ENCODE measurements around the gene PCED1B.
"Not testable (repeated sequence)": the region's sequence is repeated elsewhere in the genome, so short reads cannot be mapped to it uniquely, and the experiment has no call there.

The PCED1B gene

DNA sequence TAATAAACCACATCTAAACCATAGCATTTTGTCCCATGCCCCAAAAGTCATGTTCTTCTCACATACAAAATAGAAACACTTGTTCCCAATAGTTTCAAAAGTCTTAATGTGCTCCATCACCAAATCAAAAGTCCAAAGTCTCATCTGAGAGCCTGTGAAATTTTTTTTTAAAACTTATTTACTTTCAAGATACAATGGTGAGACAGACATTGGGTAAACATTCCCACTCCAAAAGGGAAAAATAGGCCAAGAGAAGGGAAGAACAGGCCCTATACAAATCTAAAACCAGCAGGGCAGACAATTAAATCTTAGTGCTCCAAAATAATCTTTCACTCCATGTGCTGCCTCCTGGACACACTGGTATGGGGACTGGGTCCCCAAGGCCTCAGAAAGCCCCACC lies 84.7 kb downstream of the PCED1B start:
- TF ChIP-seq, protein P1, sequence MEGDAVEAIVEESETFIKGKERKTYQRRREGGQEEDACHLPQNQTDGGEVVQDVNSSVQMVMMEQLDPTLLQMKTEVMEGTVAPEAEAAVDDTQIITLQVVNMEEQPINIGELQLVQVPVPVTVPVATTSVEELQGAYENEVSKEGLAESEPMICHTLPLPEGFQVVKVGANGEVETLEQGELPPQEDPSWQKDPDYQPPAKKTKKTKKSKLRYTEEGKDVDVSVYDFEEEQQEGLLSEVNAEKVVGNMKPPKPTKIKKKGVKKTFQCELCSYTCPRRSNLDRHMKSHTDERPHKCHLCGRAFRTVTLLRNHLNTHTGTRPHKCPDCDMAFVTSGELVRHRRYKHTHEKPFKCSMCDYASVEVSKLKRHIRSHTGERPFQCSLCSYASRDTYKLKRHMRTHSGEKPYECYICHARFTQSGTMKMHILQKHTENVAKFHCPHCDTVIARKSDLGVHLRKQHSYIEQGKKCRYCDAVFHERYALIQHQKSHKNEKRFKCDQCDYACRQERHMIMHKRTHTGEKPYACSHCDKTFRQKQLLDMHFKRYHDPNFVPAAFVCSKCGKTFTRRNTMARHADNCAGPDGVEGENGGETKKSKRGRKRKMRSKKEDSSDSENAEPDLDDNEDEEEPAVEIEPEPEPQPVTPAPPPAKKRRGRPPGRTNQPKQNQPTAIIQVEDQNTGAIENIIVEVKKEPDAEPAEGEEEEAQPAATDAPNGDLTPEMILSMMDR (conservative IDR thresholded peaks at IDR 0.05; ENCODE audit: low read length) = no peak
- H3K4me3 ChIP-seq (ENCODE audit: low read length) = no peak overlapping the region
- DNase-seq (ENCODE audit: low read depth) = no peak

DNA sequence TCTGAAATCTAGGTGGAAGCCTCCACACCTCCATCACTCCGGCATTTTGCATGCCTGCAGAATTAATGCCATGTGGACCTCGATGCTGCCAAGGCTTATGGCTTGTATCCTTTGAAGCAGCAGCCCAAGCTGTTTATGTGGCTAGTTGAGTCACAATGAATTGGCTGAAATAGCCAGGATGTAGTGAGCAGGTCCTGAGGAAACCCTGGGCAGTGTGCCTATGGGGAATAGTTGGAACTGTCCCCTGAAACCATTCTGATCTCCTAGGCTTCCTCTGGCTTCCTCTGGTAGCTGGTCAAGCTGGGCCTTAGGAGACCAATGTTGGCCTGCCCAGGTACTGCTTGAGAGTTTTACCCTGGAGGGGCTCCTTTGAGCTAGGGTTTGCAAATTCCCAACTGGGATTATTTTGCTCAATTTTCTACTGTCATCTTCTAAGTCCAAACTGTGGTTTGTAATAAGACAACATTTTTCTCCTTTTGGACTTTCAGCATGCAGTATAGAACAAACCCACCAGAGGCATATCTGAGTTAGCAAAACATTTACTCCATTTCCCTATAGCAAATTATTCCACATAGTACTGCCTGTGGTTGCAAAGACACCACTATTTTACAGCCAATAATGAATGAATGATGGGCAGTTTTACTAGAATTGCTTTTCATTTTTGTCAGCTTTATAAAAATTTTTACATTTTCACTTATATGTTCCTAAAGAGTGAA lies 85.5 kb downstream of the PCED1B start:
- TF ChIP-seq, protein P1 (conservative IDR thresholded peaks at IDR 0.05; ENCODE audit: low read length) = peak; percentile 38
- DNase-seq (ENCODE audit: low read depth) = peak; percentile 96
- H3K4me3 ChIP-seq (ENCODE audit: low read length) = no peak overlapping the region

DNA sequence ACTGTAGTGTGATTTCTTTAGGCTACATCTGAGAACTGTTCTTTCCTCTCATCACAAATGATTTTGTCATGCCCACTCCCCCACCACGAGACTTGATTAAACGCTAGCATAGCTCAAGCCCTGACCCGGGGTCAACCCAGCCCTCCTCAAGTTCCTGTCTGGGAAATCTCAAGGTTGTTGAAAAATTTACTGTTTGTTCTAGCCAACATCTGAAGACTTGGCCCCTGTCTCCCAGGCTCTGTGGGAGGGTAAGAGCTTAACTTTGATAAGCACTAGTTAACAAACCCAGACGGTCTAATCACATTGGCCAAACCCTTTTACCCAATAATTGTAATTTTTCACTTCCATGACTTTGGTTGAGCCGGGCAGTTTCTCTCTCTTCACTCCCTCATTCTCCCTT lies 86.5 kb downstream of the PCED1B start:
- no peak overlapping the region for H3K4me3 ChIP-seq (ENCODE audit: low read length)
- no peak for DNase-seq (ENCODE audit: low read depth)
- TF ChIP-seq, protein P1 (conservative IDR thresholded peaks at IDR 0.05; ENCODE audit: low read length) = no peak

DNA sequence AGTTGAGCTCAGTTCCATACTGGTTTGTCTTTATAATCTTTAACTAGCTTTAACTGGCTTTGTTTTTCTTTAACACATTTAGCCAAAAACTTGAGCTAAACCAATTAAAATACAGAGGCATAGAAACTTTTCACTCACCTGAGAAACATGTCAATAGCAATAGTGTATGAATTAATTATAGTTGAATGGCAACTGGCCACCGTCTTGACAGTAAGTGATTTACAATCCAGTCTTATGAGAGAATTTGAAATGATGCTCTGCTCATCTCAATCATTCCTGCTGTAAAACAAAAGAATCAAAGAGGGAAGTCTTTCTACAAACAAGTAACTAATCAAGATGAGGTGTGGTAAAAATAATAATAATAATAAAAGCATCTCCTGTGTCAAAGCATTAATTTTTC lies 86.9 kb downstream of the PCED1B start:
- DNase-seq (ENCODE audit: low read depth) = no peak
- no peak overlapping the region for H3K4me3 ChIP-seq (ENCODE audit: low read length)
- TF ChIP-seq, protein P1 (conservative IDR thresholded peaks at IDR 0.05; ENCODE audit: low read length) = no peak

DNA sequence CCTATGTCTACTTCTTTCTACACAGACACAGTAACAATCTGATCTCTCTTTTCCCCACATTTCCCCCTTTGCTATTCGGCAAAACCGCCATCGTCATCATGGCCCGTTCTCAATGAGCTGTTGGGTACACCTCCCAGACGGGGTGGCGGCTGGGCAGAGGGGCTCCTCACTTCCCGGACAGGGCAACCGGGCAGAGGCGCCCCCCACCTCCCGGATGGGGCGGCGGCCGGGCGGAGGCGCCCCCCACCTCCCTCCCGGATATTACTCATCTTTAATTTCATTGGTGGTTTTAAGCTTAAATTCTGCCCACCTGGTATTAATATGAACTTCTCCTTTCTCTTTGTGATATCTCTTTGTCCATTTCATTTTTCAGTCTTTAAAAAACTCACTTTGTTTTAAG lies 90.9 kb downstream of the PCED1B start:
- H3K4me3 ChIP-seq (ENCODE audit: low read length); DNase-seq (ENCODE audit: low read depth): not testable (repeated sequence)

DNA sequence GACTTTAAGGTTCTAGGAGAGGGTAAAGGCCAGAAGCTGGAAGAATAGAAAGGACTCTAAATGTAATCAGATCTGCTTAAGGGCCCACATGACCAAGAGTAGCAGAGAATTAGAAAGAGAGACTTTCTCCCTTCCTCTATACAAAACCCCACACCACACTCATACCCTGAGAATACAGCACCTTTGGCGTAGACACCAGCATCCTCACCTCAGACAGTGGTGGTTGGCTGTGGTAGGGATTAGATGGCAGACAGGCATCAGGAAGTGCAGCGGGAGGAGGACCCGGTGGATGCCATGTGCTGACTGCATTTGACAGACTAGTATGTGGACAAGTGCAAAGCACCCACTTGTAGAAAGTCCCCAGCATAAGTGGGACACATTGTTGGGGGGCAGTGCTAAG lies 98.6 kb downstream of the PCED1B start:
- TF ChIP-seq, protein P1 (conservative IDR thresholded peaks at IDR 0.05; ENCODE audit: low read length) = no peak
- DNase-seq (ENCODE audit: low read depth) = no peak
- no peak overlapping the region for H3K4me3 ChIP-seq (ENCODE audit: low read length)

DNA sequence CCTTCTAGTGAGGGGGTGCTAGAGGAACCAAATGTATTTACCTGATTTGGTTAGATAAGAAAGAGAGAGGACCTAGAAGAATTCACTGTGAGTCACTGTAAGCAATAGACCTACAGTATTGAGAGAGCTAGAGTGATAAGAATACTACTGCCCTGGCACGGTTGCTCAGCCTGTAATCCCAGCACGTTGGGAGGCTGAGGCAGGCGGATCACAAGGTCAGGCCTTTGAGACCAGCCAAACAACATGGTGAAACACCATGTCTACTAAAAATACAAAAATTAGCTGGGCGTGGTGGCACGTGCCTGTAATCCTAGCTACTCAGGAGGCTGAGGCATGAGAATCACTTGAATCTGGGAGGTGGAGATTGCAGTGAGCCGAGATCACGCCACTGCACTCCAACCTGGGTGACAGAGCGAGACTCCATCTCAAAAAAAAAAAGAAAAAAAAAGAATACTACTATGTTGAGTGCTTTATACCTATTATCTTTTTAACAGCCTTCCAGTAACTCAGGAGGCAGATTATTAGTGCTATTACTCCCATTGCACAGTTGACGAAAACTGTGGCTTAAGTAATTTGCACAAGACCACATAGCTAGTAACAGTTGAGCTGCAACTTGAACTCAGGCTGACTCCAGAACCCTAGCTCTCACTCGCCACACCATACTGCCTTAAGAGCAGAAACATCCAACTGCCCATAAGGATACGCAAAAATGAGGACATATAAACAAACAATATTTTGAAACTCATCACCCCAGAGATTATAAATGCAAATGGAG lies 102.9 kb downstream of the PCED1B start:
- H3K4me3 ChIP-seq (ENCODE audit: low read length); DNase-seq (ENCODE audit: low read depth): not testable (repeated sequence)

DNA sequence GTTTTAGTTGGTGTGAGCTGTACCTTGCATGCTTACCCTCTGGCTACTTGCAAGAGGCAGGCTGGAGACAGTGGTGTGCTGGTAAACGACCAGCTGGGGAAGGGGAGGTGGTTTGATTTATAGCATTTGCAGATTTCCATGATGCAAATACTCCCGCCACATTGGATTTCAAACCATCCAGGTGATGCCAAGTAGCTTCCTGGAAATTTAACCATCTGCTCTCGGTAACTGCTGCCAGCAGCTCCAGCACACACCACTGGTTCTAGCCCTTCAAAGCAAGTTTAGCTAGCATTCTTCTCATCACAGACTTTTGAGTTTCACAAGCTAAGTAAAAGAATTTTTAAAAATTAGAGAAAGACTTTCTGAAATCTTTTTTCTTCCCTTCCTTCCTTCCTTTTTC lies 104.8 kb downstream of the PCED1B start:
- TF ChIP-seq, protein P1 (conservative IDR thresholded peaks at IDR 0.05; ENCODE audit: low read length) = no peak
- no peak overlapping the region for H3K4me3 ChIP-seq (ENCODE audit: low read length)
- DNase-seq (ENCODE audit: low read depth) = no peak
